Neural cell (in vitro differentiated cells): ENCODE data around the gene FSTL1. TPM values are rescaled to one million over a fixed set of nuclear protein-coding genes. Genes with fewer than 3 reads are reported as not detected.

Experiments
- H2AFZ ChIP-seq: fragments of 200-600, 300-800 bp; sonication (generic), shearing (Covaris generic); 2 replicates; pipeline ENCODE4 v1.6.0; 2014; ENCODE audit warnings: low read depth, mild to moderate bottlenecking, antibody characterized with exemption, low read length, moderate library complexity
- H3F3A ChIP-seq: fragments of 200-600 bp; shearing (Covaris generic); 2 replicates; pipeline ENCODE4 v1.6.1; 2016; ENCODE audit warnings: mild to moderate bottlenecking, moderate library complexity, mixed read lengths, antibody characterized with exemption, low read length; ENCODE audit not compliant: insufficient read depth, poor library complexity, severe bottlenecking
- H3K27ac ChIP-seq: fragments of 200-600, 300-800 bp; sonication (generic), shearing (Covaris generic); 2 replicates; pipeline ENCODE4 v1.5.1; 2014; ENCODE audit warnings: mild to moderate bottlenecking, low read length, moderate library complexity
- H3K27me3 ChIP-seq: fragments of 300-800, 200-600 bp; sonication (generic), shearing (Covaris generic); 2 replicates; pipeline ENCODE4 v1.6.0; 2014; ENCODE audit warnings: mild to moderate bottlenecking, low read depth, low read length, moderate library complexity; ENCODE audit not compliant: insufficient read depth
- H3K36me3 ChIP-seq: fragments of 300-800, 200-600 bp; sonication (generic), shearing (Covaris generic); 2 replicates; pipeline ENCODE4 v1.5.1; 2014; ENCODE audit warnings: mild to moderate bottlenecking, antibody characterized with exemption, low read length, moderate library complexity; ENCODE audit not compliant: insufficient read depth
- H3K4me2 ChIP-seq: fragments of 300-800, 200-600 bp; sonication (generic), shearing (Covaris generic); 2 replicates; pipeline ENCODE4 v1.6.0; 2014; ENCODE audit warnings: mild to moderate bottlenecking, low read length
- H3K4me3 ChIP-seq: fragments of 300-800, 200-600 bp; sonication (generic), shearing (Covaris generic); 2 replicates; pipeline ENCODE4 v1.5.1; 2014; ENCODE audit warnings: mild to moderate bottlenecking, low read length, moderate library complexity
- H3K79me2 ChIP-seq: fragments of 200-600 bp; shearing (Covaris generic); replicated peaks from 2 replicates; pipeline ENCODE4 v1.6.0; 2014; ENCODE audit warnings: mild to moderate bottlenecking, low read length, moderate library complexity; ENCODE audit not compliant: insufficient read depth
- H3K9ac ChIP-seq: fragments of 300-800, 200-600 bp; sonication (generic), shearing (Covaris generic); 2 replicates; pipeline ENCODE4 v1.6.1; 2016; ENCODE audit warnings: mild to moderate bottlenecking, low read length, mixed read lengths
- H3K9me2 ChIP-seq: fragments of 200-600 bp; shearing (Covaris generic); 2 replicates; pipeline ENCODE4 v1.6.1; 2016; ENCODE audit warnings: mild to moderate bottlenecking, low read length, mixed read lengths; ENCODE audit not compliant: insufficient read depth
- H3K9me3 ChIP-seq: fragments of 200-600, 300-800 bp; sonication (generic), shearing (Covaris generic); 2 replicates; pipeline ENCODE4 v1.6.1; 2016; ENCODE audit warnings: mild to moderate bottlenecking, mixed run types, low read length, moderate library complexity, mixed read lengths
- H4K20me1 ChIP-seq: fragments of 200-600 bp; shearing (Covaris generic); 2 replicates; pipeline ENCODE4 v1.6.1; 2016; ENCODE audit warnings: mild to moderate bottlenecking, mixed run types; ENCODE audit not compliant: insufficient read depth
- CTCF ChIP-seq: fragments of 450-650 bp; IDR thresholded peaks from 2 replicates; pipeline ENCODE4 v1.5.1; 2014; ENCODE audit warnings: antibody characterized with exemption, mild to moderate bottlenecking, moderate library complexity; ENCODE audit not compliant: poor library complexity, severe bottlenecking
- EP300 ChIP-seq: fragments of 450-650 bp; conservative IDR thresholded peaks from 2 replicates; pipeline ENCODE4 v1.6.1; 2014; ENCODE audit warnings: antibody characterized with exemption, mild to moderate bottlenecking, moderate library complexity; ENCODE audit not compliant: poor library complexity, severe bottlenecking
- EZH2 ChIP-seq: fragments of 200-600, 300-800 bp; shearing (Covaris generic), sonication (generic); IDR thresholded peaks from 2 replicates; pipeline ENCODE4 v1.6.1; 2014; ENCODE audit warnings: antibody characterized with exemption, low read length, borderline replicate concordance, mild to moderate bottlenecking; ENCODE audit not compliant: insufficient read depth, poor library complexity, severe bottlenecking
- MXI1 ChIP-seq: fragments of 450-650 bp; conservative IDR thresholded peaks from 2 replicates; pipeline ENCODE4 v1.6.1; 2014; ENCODE audit warnings: antibody characterized with exemption, mild to moderate bottlenecking; ENCODE audit not compliant: poor library complexity, severe bottlenecking
- POLR2AphosphoS5 ChIP-seq: IDR thresholded peaks from 2 replicates; pipeline ENCODE4 v1.6.1; 2012
- RAD21 ChIP-seq: fragments of 450-650 bp; conservative IDR thresholded peaks from 2 replicates; pipeline ENCODE4 v1.6.1; 2014; ENCODE audit warnings: antibody characterized with exemption, mild to moderate bottlenecking, moderate library complexity
- REST ChIP-seq: IDR thresholded peaks from 2 replicates; pipeline ENCODE4 v1.6.1; 2012; ENCODE audit warnings: borderline replicate concordance
- SMC3 ChIP-seq: fragments of 450-650 bp; conservative IDR thresholded peaks from 2 replicates; pipeline ENCODE4 v1.6.1; 2014; ENCODE audit warnings: antibody characterized with exemption, mild to moderate bottlenecking, moderate library complexity; ENCODE audit not compliant: poor library complexity
- TAF1 ChIP-seq: IDR thresholded peaks from 2 replicates; pipeline ENCODE4 v1.6.1; 2012; ENCODE audit warnings: low read depth
- polyA plus RNA-seq: library from polyadenylated mRNA; depleted of rRNA; stranded (reverse); fragments of >200 nt; gene quantifications from 2 replicates; pipeline ENCODE4 v1.2.3, GENCODE V29; 2014

Gene FSTL1
- polyA plus RNA-seq, 1 donor from 2014 or later = 12.3 TPM

GRCh38 chr3:120402257-120402656 lies 48.5 kb downstream of the FSTL1 start:
- Histone ChIP-seq H3K36me3 (no peaks in the 10 kb centered on the region), H3K9me2 (no peaks in the 10 kb centered on the region), H2AFZ (no peak overlapping the region), H3K27ac (no peak overlapping the region), H3K9me3 (no peaks in the 10 kb centered on the region), H3K79me2 (no peaks in the 10 kb centered on the region), H3F3A (no peaks in the 10 kb centered on the region), H3K9ac (no peak overlapping the region), H3K4me2 (no peak overlapping the region), H4K20me1 (no peaks in the 10 kb centered on the region), H3K27me3 (no peaks in the 10 kb centered on the region), H3K4me3 (no peak overlapping the region)
- TF ChIP-seq MXI1 = no peak
- no peak for TF ChIP-seq SMC3

DNA sequence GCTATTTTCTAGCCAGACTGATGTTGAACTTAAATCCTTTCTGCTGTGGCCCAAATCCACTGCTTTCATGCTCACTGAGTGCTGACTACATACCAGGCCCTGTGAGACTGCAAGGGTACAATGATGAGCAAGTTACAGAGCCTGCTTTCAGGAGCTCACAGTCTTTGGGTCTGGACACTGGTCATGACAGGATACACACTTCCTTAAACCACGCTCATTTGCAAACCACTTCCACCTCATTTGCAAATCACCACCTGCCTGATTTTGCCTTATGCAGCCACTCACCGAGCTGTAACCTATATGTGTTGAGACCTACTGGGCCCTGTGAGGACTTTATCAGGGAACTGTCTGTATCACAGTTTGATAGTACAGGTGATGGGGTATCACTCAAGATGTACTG lies 51.4 kb downstream of the FSTL1 start:
- Histone ChIP-seq H3K4me2 (no peak overlapping the region), H3K9me2 (no peaks in the 10 kb centered on the region), H4K20me1 (no peaks in the 10 kb centered on the region), H3K9ac (no peak overlapping the region), H3K9me3 (no peaks in the 10 kb centered on the region), H3K27me3 (no peaks in the 10 kb centered on the region), H3K4me3 (no peak overlapping the region), H3K79me2 (no peaks in the 10 kb centered on the region), H3K27ac (no peak overlapping the region), H3K36me3 (no peaks in the 10 kb centered on the region), H2AFZ (no peak overlapping the region), H3F3A (no peaks in the 10 kb centered on the region)
- no peak for TF ChIP-seq CTCF
- TF ChIP-seq REST = no peak
- TF ChIP-seq EZH2 = no peak
- TF ChIP-seq MXI1 = no peak
- no peak for TF ChIP-seq POLR2AphosphoS5

DNA sequence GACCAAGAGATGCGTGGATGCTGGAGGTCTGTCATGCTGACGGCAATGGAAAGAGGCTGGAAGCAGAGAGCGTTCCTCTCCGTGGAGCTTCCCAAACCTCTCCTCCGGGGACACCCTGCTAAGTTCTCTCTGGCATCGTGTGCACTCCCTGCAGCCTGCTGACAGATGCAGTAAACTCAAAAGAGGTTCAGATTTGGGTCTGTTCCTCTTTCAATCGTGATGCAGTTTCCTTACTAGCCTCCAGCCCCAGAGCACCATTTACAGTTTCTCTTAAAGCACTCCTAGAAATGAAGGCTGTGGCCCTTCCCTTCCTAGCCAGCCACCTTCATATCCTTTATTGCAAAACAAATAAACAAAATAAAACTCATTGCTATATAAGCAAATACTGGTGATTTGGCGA lies 54.3 kb downstream of the FSTL1 start:
- no peak for TF ChIP-seq EZH2
- no peak for TF ChIP-seq MXI1
- no peak for TF ChIP-seq REST
- TF ChIP-seq EP300 = no peak
- TF ChIP-seq RAD21 = no peak
- no peak for TF ChIP-seq CTCF
- no peak for TF ChIP-seq SMC3
- no peak for TF ChIP-seq TAF1
- no peak for TF ChIP-seq POLR2AphosphoS5
- Histone ChIP-seq H3K27me3 (no peaks in the 10 kb centered on the region), H3K9ac (no peak overlapping the region), H3K36me3 (no peaks in the 10 kb centered on the region), H4K20me1 (no peaks in the 10 kb centered on the region), H3K4me2 (no peak overlapping the region), H3K4me3 (no peak overlapping the region), H3K79me2 (no peaks in the 10 kb centered on the region), H3K9me3 (no peaks in the 10 kb centered on the region), H2AFZ (no peak overlapping the region), H3K27ac (no peak overlapping the region), H3F3A (no peaks in the 10 kb centered on the region), H3K9me2 (no peaks in the 10 kb centered on the region)
